Epithelial cell of esophagus (primary cell): ENCODE data around the gene TRERF1.
A peak's percentile ranks its signal among the peaks of the same experiment; 100 is the strongest.

Experiments used
- DNase-seq: peaks from one replicate; pipeline ENCODE4 v3.0.0; 2010; ENCODE audit warnings: low read depth
- H3K4me3 ChIP-seq: 2 replicates; pipeline ENCODE4 v1.5.1; 2011; ENCODE audit warnings: mild to moderate bottlenecking, low read length, control low read depth
- CTCF ChIP-seq: IDR thresholded peaks from 2 replicates; pipeline ENCODE4 v1.5.1; 2011; ENCODE audit warnings: low read depth, mild to moderate bottlenecking, low read length, control low read depth, inconsistent platforms; ENCODE audit not compliant: insufficient read depth; ENCODE audit errors: missing control alignments

TRERF1 gene

GRCh38 chr6:42177514-42178364 is 274.0 kb downstream of the TRERF1 start:
- no peak overlapping the region for H3K4me3 ChIP-seq

GRCh38 chr6:42176981-42177380 is 274.7 kb downstream of the TRERF1 start:
- H3K4me3 ChIP-seq, result no peak overlapping the region
- no peak for TF ChIP-seq CTCF
- DNase-seq, result no peak

More at GRCh38 chr6:42177514-42178364, 274.0 kb downstream of the TRERF1 start:
- no peak for TF ChIP-seq CTCF
- no peak for DNase-seq

GRCh38 chr6:42175860-42176259 is 275.9 kb downstream of the TRERF1 start:
- peak; percentile 29 for TF ChIP-seq CTCF
- no peak overlapping the region for H3K4me3 ChIP-seq
- no peak for DNase-seq
